Activated T-helper 17 cell treated with anti-CD3 and anti-CD28 coated beads, Interleukin-2, amount 50 U/mL, for 72 hours (primary cell): ENCODE results near the gene WWOX. TPM values are rescaled to one million over a fixed set of nuclear protein-coding genes. Genes with fewer than 3 reads are reported as not detected.
A peak's percentile ranks its signal among the peaks of the same experiment; 100 is the strongest.
"Not testable (repeated sequence)": the region's sequence is repeated elsewhere in the genome, so short reads cannot be mapped to it uniquely, and the experiment has no call there.

Experiments used
- ATAC-seq: fragments of 150-1000 bp; cut with Tn5 transposase; replicated peaks from 2 replicates; pipeline ENCODE4 v1.10.0; 2021; ENCODE audit warnings: mild to moderate bottlenecking, moderate library complexity
- H3K27ac Mint-ChIP-seq: one replicate; pipeline ENCODE4 v1.8.0; 2022; ENCODE audit warnings: mixed read lengths
- H3K27me3 Mint-ChIP-seq: one replicate; pipeline ENCODE4 v1.8.0; 2022; ENCODE audit warnings: mixed read lengths
- H3K36me3 Mint-ChIP-seq: one replicate; pipeline ENCODE4 v1.8.0; 2022; ENCODE audit warnings: low read depth, mild to moderate bottlenecking, mixed read lengths
- H3K4me1 Mint-ChIP-seq: one replicate; pipeline ENCODE4 v1.8.0; 2022; ENCODE audit warnings: mixed read lengths
- H3K4me3 Mint-ChIP-seq: one replicate; pipeline ENCODE4 v1.8.0; 2022; ENCODE audit warnings: mild to moderate bottlenecking, mixed read lengths
- H3K9me3 Mint-ChIP-seq: one replicate; pipeline ENCODE4 v1.8.0; 2022; ENCODE audit warnings: mixed read lengths
- total RNA-seq, 2 donors: library from RNA; stranded (reverse); gene quantifications; one replicate each; pipeline ENCODE4 v1.2.3, GENCODE V29; 2022

The WWOX gene
- total RNA-seq, 2 donors from 2014 or later = 9.4 to 16.5 TPM

DNA sequence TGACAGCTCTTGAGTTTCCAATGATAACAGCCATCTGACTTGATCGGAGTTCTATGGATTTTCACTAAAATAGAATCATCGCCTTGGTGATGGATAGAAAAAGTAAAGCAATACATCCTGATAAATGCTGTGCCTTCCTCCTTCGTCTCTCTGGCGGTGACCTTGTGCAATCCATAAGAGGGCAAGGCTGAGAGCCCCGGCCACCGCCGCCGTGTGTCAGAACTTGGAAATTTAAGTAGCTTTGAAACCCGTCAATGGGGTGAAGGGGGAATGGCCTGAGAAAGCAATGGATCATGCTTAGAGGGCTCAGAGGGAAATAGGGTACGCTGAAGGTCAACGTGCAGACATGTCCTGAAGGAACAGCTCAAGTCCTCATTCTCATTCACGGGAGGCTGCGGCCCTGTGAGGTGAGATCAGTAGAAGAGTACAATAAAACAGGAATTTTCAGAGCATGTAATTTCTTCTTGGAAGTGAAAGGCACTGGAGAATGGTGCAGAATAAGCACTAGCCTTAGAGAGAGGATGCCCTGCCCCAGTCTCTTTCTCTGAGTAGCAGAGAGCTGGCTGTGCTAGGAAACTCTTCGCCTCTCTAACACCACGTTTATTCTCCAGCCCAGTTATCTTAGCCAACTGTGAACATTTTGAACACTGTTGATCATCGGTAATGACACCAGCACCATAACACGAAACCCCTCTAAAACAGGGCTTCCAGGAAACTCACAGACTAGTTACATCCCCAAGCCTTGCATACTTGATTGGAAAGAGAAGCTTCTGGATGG lies 573.5 kb downstream of the WWOX start:
- Mint-ChIP-seq H3K4me3 (no peak overlapping the region), H3K9me3 (no peaks in the 10 kb centered on the region), H3K27me3 (no peaks in the 10 kb centered on the region), H3K36me3 (no peaks in the 10 kb centered on the region), H3K4me1 (no peaks in the 10 kb centered on the region), H3K27ac (no peak overlapping the region)
- no peak for ATAC-seq

- no peaks in the 10 kb centered on the region for H3K4me1 Mint-ChIP-seq
Measured at GRCh38 chr16:78673884-78674283, 574.4 kb downstream of the WWOX start.

GRCh38 chr16:78675312-78675711 lies 575.9 kb downstream of the WWOX start:
- H3K27ac Mint-ChIP-seq = no peak overlapping the region
- ATAC-seq = no peak
- no peaks in the 10 kb centered on the region for H3K9me3 Mint-ChIP-seq
- no peaks in the 10 kb centered on the region for H3K4me1 Mint-ChIP-seq
- no peaks in the 10 kb centered on the region for H3K36me3 Mint-ChIP-seq
- H3K27me3 Mint-ChIP-seq = no peaks in the 10 kb centered on the region
- no peak overlapping the region for H3K4me3 Mint-ChIP-seq

More at GRCh38 chr16:78673884-78674283, 574.4 kb downstream of the WWOX start:
- Mint-ChIP-seq H3K9me3 (no peaks in the 10 kb centered on the region), H3K36me3 (no peaks in the 10 kb centered on the region), H3K4me3 (no peak overlapping the region), H3K27me3 (no peaks in the 10 kb centered on the region), H3K27ac (no peak overlapping the region)
- ATAC-seq = no peak

- H3K36me3 Mint-ChIP-seq = no peaks in the 10 kb centered on the region
- no peaks in the 10 kb centered on the region for H3K4me1 Mint-ChIP-seq
- no peaks in the 10 kb centered on the region for H3K9me3 Mint-ChIP-seq
- H3K27ac Mint-ChIP-seq = no peak overlapping the region
- no peaks in the 10 kb centered on the region for H3K27me3 Mint-ChIP-seq
- H3K4me3 Mint-ChIP-seq = no peak overlapping the region
- no peak for ATAC-seq
Measured at GRCh38 chr16:78675951-78676792, 576.7 kb downstream of the WWOX start.

DNA sequence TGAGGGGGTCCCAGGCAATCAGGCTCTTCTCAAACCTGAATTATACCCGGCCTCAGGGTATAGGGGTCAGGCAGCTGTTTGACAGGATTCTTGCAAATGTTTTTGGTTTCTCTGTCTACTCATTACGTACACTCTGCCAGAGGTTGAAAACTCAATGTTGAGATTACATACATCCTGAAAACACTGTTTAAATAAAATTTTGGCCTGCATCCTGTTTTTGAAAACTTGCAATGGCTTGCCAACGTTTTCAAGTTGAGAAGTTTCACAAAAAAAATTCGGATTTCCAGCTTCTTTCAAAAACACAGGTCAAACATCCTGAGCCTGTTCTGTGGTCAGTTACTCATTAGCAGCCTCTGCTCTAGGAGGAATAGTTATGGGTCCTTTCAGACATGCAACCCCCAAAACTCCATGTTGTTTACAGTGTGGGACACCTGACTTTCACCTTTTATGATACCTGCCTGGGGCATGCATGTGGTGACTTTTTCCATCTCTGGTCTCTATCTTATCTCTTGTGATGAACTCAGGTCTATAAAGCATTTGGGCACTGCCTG lies 577.8 kb downstream of the WWOX start:
- Mint-ChIP-seq H3K4me1 (no peaks in the 10 kb centered on the region), H3K9me3 (no peaks in the 10 kb centered on the region), H3K27ac (no peak overlapping the region), H3K4me3 (no peak overlapping the region), H3K36me3 (no peaks in the 10 kb centered on the region), H3K27me3 (no peaks in the 10 kb centered on the region)
- no peak for ATAC-seq

- Mint-ChIP-seq H3K27ac (no peak overlapping the region), H3K9me3 (no peaks in the 10 kb centered on the region), H3K36me3 (no peaks in the 10 kb centered on the region), H3K27me3 (no peaks in the 10 kb centered on the region), H3K4me3 (no peak overlapping the region), H3K4me1 (no peaks in the 10 kb centered on the region)
- no peak for ATAC-seq
Measured at GRCh38 chr16:78679546-78679945, 580.1 kb downstream of the WWOX start.

GRCh38 chr16:78681743-78682142 lies 582.3 kb downstream of the WWOX start:
- Mint-ChIP-seq H3K9me3 (no peaks in the 10 kb centered on the region), H3K4me1 (no peaks in the 10 kb centered on the region), H3K36me3 (no peaks in the 10 kb centered on the region), H3K27ac (no peak overlapping the region), H3K27me3 (no peaks in the 10 kb centered on the region), H3K4me3 (no peak overlapping the region)
- no peak for ATAC-seq

DNA sequence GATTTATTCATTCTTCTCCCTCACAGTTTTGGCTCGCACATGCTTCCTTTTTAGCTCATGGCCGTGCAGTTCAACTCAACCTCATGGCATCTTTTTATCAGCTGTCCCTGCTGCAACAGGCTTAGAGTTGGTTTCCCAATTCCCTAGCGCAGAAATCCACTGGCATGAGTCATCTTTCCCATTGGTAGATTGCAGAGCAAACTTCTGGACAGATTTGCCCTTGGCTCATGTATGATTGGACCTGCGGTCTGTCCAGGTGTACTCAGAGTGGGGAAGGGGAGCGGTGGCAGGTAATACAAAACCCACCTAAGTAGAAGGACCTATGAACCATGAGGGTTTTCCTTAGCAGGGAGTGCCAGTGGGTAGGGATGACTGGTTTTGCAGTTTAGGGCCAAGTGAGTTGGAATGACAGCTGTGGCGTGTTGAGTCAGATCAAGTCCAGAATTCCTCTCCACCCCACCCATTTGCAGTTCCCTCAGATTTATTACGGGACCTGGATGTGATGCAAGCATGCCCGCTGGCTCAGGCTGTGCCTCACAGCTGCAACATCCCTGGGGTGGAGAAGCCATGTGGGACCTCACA lies 584.7 kb downstream of the WWOX start:
- no peaks in the 10 kb centered on the region for H3K27me3 Mint-ChIP-seq
- no peak overlapping the region for H3K4me3 Mint-ChIP-seq
- H3K27ac Mint-ChIP-seq = no peak overlapping the region
- no peaks in the 10 kb centered on the region for H3K36me3 Mint-ChIP-seq
- H3K4me1 Mint-ChIP-seq = no peaks in the 10 kb centered on the region
- no peaks in the 10 kb centered on the region for H3K9me3 Mint-ChIP-seq
- no peak for ATAC-seq

DNA sequence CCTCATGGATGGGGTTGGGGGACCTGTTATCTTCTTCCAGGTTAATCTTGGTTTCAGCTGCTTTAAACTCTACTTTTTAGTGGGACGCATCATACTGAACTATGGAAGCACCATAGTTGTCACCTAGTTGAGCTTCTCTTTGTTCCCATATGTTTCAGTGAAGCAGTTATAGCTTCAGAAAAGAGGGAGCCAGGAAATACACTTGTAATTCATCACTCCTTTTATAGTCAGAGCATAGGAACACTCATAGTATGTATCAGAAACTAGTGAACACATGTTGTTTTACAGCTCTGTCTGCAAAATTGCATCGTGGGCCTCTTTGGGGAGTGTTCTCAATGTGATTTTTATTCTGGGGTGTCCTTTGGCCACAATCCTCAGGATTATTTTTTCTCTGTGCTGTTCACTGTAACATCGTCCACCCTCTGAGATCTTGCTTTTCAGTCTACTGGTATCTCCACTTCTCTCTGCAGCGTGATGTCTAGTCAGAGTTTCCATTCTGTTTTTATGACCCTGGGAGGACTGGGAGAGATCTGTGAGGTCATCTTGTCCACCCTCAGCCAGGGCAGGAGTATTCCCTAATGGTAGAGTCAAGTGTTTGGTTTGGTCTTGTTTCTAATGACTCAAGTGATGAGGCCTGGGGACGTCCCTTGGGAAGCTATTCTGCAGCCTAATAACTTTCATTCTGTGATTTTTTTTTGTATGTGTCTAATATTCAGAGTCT lies 585.4 kb downstream of the WWOX start:
- Mint-ChIP-seq H3K36me3 (no peaks in the 10 kb centered on the region), H3K27me3 (no peaks in the 10 kb centered on the region), H3K9me3 (no peaks in the 10 kb centered on the region), H3K4me1 (no peaks in the 10 kb centered on the region), H3K27ac (no peak overlapping the region), H3K4me3 (no peak overlapping the region)
- peak; percentile 32 for ATAC-seq

- Mint-ChIP-seq H3K27me3 (no peaks in the 10 kb centered on the region), H3K4me1 (no peaks in the 10 kb centered on the region), H3K27ac (no peak overlapping the region), H3K9me3 (no peaks in the 10 kb centered on the region), H3K4me3 (no peak overlapping the region), H3K36me3 (no peaks in the 10 kb centered on the region)
- no peak for ATAC-seq
Measured at GRCh38 chr16:78686601-78687000, 587.1 kb downstream of the WWOX start.

- Mint-ChIP-seq H3K27ac (no peak overlapping the region), H3K36me3 (no peaks in the 10 kb centered on the region), H3K27me3 (no peaks in the 10 kb centered on the region), H3K9me3 (no peaks in the 10 kb centered on the region), H3K4me3 (no peak overlapping the region), H3K4me1 (no peaks in the 10 kb centered on the region)
- ATAC-seq = no peak
Measured at GRCh38 chr16:78689028-78689427, 589.6 kb downstream of the WWOX start.

GRCh38 chr16:78689536-78689935 lies 590.1 kb downstream of the WWOX start:
- no peaks in the 10 kb centered on the region for H3K9me3 Mint-ChIP-seq
- H3K36me3 Mint-ChIP-seq = no peaks in the 10 kb centered on the region
- H3K27ac Mint-ChIP-seq = no peak overlapping the region
- H3K4me3 Mint-ChIP-seq = no peak overlapping the region
- H3K27me3 Mint-ChIP-seq = no peaks in the 10 kb centered on the region
- ATAC-seq = no peak
- no peaks in the 10 kb centered on the region for H3K4me1 Mint-ChIP-seq

GRCh38 chr16:78690510-78690909 lies 591.1 kb downstream of the WWOX start:
- no peak for ATAC-seq
- Mint-ChIP-seq H3K4me3 (no peak overlapping the region), H3K36me3 (no peaks in the 10 kb centered on the region), H3K9me3 (no peaks in the 10 kb centered on the region), H3K4me1 (no peaks in the 10 kb centered on the region), H3K27ac (no peak overlapping the region), H3K27me3 (no peaks in the 10 kb centered on the region)

DNA sequence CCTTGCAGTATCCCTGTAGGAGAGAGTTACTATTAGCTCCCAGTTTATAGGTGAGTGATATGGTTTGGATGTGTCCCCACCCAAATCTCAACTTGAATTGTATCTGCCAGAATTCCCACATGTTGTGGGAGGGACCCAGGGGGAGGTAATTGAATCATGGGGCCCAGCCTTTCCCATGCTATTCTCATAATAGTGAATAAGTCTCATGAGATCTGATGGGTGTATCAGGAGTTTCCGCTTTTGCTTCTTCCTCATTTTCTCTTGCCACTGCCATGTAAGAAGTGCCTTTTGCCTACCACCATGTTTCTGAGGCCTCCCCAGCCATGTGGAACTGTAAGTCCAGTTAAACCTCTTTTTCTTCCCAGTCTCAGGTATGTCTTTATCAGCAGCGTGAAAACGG lies 592.3 kb downstream of the WWOX start:
- ATAC-seq, H3K4me1 Mint-ChIP-seq, H3K27ac Mint-ChIP-seq, H3K27me3 Mint-ChIP-seq, H3K4me3 Mint-ChIP-seq, H3K36me3 Mint-ChIP-seq, H3K9me3 Mint-ChIP-seq: not testable (repeated sequence)
